H1 (cell line): ENCODE results near the gene POLN. TPM values are rescaled to one million over a fixed set of nuclear protein-coding genes. Genes with fewer than 3 reads are reported as not detected.

Experiments used
- CTCF ChIA-PET: fragments of 300-600 bp; sonication (Branson Sonifier 250); formaldehyde crosslinking; loops from one replicate; lab custom pipeline; 2021; ENCODE audit not compliant: partially characterized antibody; lab: Charles Lee
- POLR2A ChIA-PET: fragments of 300-600 bp; sonication (Branson Sonifier 250); formaldehyde crosslinking; loops from one replicate; lab custom pipeline; 2021; ENCODE audit warnings: inconsistent platforms; ENCODE audit not compliant: partially characterized antibody; lab: Charles Lee
- DNase-seq, 2 experiments: peaks; one replicate each; pipeline versions ENCODE4 v3.0.0 to v3.0.0-alpha.2; 2010 to 2022; ENCODE audit warnings: low spot score in 2 of 2, low read depth in 1 of 2, mixed read lengths in 1 of 2
- FAIRE-seq: peaks from 2 replicates; lab custom pipeline; 2011; peaks lifted over from hg19 to GRCh38; lab: Jason Lieb, UNC
- H2AFZ ChIP-seq: 2 replicates; pipeline ENCODE4 v1.8.1; 2012; ENCODE audit warnings: low read length, inconsistent platforms
- H2AK5ac ChIP-seq: 2 replicates; pipeline ENCODE4 v1.6.1; 2013; ENCODE audit warnings: low read depth, low read length
- H2BK120ac ChIP-seq: replicated peaks from 2 replicates; pipeline ENCODE3; 2013; ENCODE audit warnings: low read depth, low read length, inconsistent platforms
- H2BK12ac ChIP-seq: 2 replicates; pipeline ENCODE4 v1.6.1; 2013; ENCODE audit warnings: low read depth, low read length
- H2BK15ac ChIP-seq: 2 replicates; pipeline ENCODE4 v1.6.1; 2013; ENCODE audit warnings: low read length
- H2BK20ac ChIP-seq: 2 replicates; pipeline ENCODE4 v1.6.1; 2013; ENCODE audit warnings: low read length
- H2BK5ac ChIP-seq: 2 replicates; pipeline ENCODE4 v1.6.1; 2013; ENCODE audit warnings: low read depth, low read length
- H3K14ac ChIP-seq: 2 replicates; pipeline ENCODE4 v1.6.1; 2013; ENCODE audit warnings: inconsistent platforms; ENCODE audit not compliant: insufficient read length
- H3K18ac ChIP-seq: 2 replicates; pipeline ENCODE4 v1.6.1; 2013; ENCODE audit warnings: low read length; ENCODE audit errors: extremely low read depth
- H3K23ac ChIP-seq: 2 replicates; pipeline ENCODE4 v1.6.1; 2013; ENCODE audit warnings: inconsistent platforms; ENCODE audit not compliant: insufficient read length
- H3K23me2 ChIP-seq: 2 replicates; pipeline ENCODE4 v1.6.1; 2013; ENCODE audit warnings: low read depth, low read length
- H3K27ac ChIP-seq: 2 replicates; pipeline ENCODE4 v1.6.1; 2011; ENCODE audit warnings: low read depth, low read length, inconsistent platforms
- H3K27me3 ChIP-seq, 4 experiments: replicated peaks in 1 of 4; 1 replicate in 1 of 4; 2 replicates in 3 of 4; pipeline versions ENCODE4 v1.6.1 to v1.8.1; 2011 to 2013; ENCODE audit warnings: low read length in 3 of 4, mild to moderate bottlenecking in 3 of 4, inconsistent platforms in 2 of 4, mixed read lengths in 2 of 4, moderate library complexity in 1 of 4; ENCODE audit not compliant: control insufficient read depth in 3 of 4, insufficient read depth in 3 of 4; ENCODE audit errors: extremely low read depth in 1 of 4
- H3K36me3 ChIP-seq, 4 experiments: 2 replicates each; pipeline versions ENCODE4 v1.6.1 to v1.8.1; 2011 to 2013; ENCODE audit warnings: mild to moderate bottlenecking in 4 of 4, low read length in 3 of 4, moderate library complexity in 2 of 4, control low read depth in 1 of 4, inconsistent platforms in 1 of 4; ENCODE audit not compliant: insufficient read depth in 4 of 4, control insufficient read depth in 2 of 4
- H3K4ac ChIP-seq: replicated peaks from 2 replicates; pipeline ENCODE3; 2013; ENCODE audit warnings: low read length, low read depth, mixed read lengths, inconsistent platforms; ENCODE audit not compliant: insufficient read length
- H3K4me1 ChIP-seq, 4 experiments: replicated peaks in 1 of 4; 1 replicate in 1 of 4; 2 replicates in 3 of 4; pipeline versions ENCODE4 v1.6.1 to v1.8.1; 2011 to 2013; ENCODE audit warnings: low read length in 3 of 4, inconsistent platforms in 2 of 4, mixed read lengths in 1 of 4; ENCODE audit not compliant: insufficient read depth in 4 of 4, control insufficient read depth in 3 of 4
- H3K4me2 ChIP-seq, 2 experiments: 2 replicates each; pipeline versions ENCODE4 v1.6.1 to v1.8.1; 2011 to 2013; ENCODE audit warnings: low read depth in 2 of 2, low read length in 2 of 2, control low read depth in 1 of 2, inconsistent platforms in 1 of 2, mild to moderate bottlenecking in 1 of 2; ENCODE audit not compliant: insufficient read depth in 1 of 2
- H3K4me3 ChIP-seq, 4 experiments: fragments of 200-600, 300-600 bp in 1 of 4; sonication (generic), shearing (Covaris generic), sonication (Bioruptor Twin) in 1 of 4; 2 replicates each; pipeline versions ENCODE4 v1.5.1 to v1.8.1; 2011 to 2016; ENCODE audit warnings: low read length in 4 of 4, low read depth in 3 of 4, control low read depth in 2 of 4, inconsistent platforms in 2 of 4, mild to moderate bottlenecking in 2 of 4, mixed read lengths in 1 of 4, moderate library complexity in 1 of 4; ENCODE audit not compliant: insufficient read depth in 2 of 4; ENCODE audit errors: extremely low read depth in 1 of 4
- H3K56ac ChIP-seq: replicated peaks from 2 replicates; pipeline ENCODE3; 2013; ENCODE audit warnings: low read depth, mild to moderate bottlenecking, mixed read lengths, low read length, inconsistent platforms; ENCODE audit not compliant: insufficient read length
- H3K79me1 ChIP-seq: 2 replicates; pipeline ENCODE4 v1.6.1; 2013; ENCODE audit warnings: low read depth, low read length, control low read depth
- H3K79me2 ChIP-seq, 2 experiments: 2 replicates each; pipeline versions ENCODE4 v1.6.1 to v1.8.1; 2012 to 2013; ENCODE audit warnings: low read length in 2 of 2, mild to moderate bottlenecking in 2 of 2, inconsistent platforms in 1 of 2; ENCODE audit not compliant: insufficient read depth in 2 of 2, control insufficient read depth in 1 of 2
- H3K9ac ChIP-seq, 4 experiments: replicated peaks in 1 of 4; 1 replicate in 1 of 4; 2 replicates in 3 of 4; pipeline versions ENCODE4 v1.6.1 to v1.8.1; 2011 to 2013; ENCODE audit warnings: low read depth in 3 of 4, low read length in 3 of 4, control low read depth in 2 of 4, mild to moderate bottlenecking in 2 of 4, moderate library complexity in 2 of 4, inconsistent platforms in 1 of 4; ENCODE audit errors: extremely low read depth in 1 of 4
- H3K9me3 ChIP-seq, 2 experiments: 2 replicates each; pipeline versions ENCODE4 v1.6.1 to v1.8.1; 2012 to 2013; ENCODE audit warnings: mild to moderate bottlenecking in 2 of 2, moderate library complexity in 2 of 2, control low read depth in 1 of 2, inconsistent platforms in 1 of 2, low read depth in 1 of 2, low read length in 1 of 2, mixed read lengths in 1 of 2; ENCODE audit not compliant: insufficient read depth in 2 of 2
- H4K20me1 ChIP-seq, 2 experiments: replicated peaks in 1 of 2; 2 replicates each; pipeline versions ENCODE3 to v1.8.1; 2011 to 2013; ENCODE audit warnings: inconsistent platforms in 2 of 2, low read length in 2 of 2, mild to moderate bottlenecking in 1 of 2; ENCODE audit not compliant: insufficient read depth in 2 of 2, control insufficient read depth in 1 of 2
- H4K5ac ChIP-seq: 2 replicates; pipeline ENCODE4 v1.6.1; 2013; ENCODE audit warnings: low read length, low read depth, mixed read lengths, inconsistent platforms; ENCODE audit not compliant: insufficient read length
- H4K8ac ChIP-seq: 2 replicates; pipeline ENCODE4 v1.8.0; 2013; ENCODE audit warnings: mild to moderate bottlenecking, moderate library complexity, low read length, inconsistent platforms; ENCODE audit not compliant: insufficient read depth; ENCODE audit errors: extremely low read depth
- H4K91ac ChIP-seq: replicated peaks from 2 replicates; pipeline ENCODE3; 2013; ENCODE audit warnings: low read length, mixed read lengths, inconsistent platforms; ENCODE audit not compliant: insufficient read length
- CTCF ChIP-seq, 3 experiments: IDR thresholded peaks; 1 replicate in 2 of 3; 2 replicates in 1 of 3; pipeline versions ENCODE4 v1.5.1 to v1.6.1; 2011; ENCODE audit warnings: low read length in 3 of 3, mild to moderate bottlenecking in 3 of 3, inconsistent platforms in 2 of 3, low read depth in 1 of 3, moderate library complexity in 1 of 3; ENCODE audit not compliant: insufficient read depth in 1 of 3; ENCODE audit errors: control extremely low read depth in 1 of 3
- EGR1 ChIP-seq: IDR thresholded peaks from 2 replicates; pipeline ENCODE4 v1.6.1; 2011; ENCODE audit warnings: low read depth, low read length, borderline replicate concordance
- RAD21 ChIP-seq, 2 experiments: IDR thresholded peaks in 1 of 2; conservative IDR thresholded peaks in 1 of 2; 2 replicates each; pipeline ENCODE4 v1.6.1; 2011; ENCODE audit warnings: low read depth in 2 of 2, low read length in 2 of 2, improper control_type of control experiment in 1 of 2, inconsistent platforms in 1 of 2, mild to moderate bottlenecking in 1 of 2, moderate library complexity in 1 of 2
- WGBS, 2 experiments: shearing (Covaris generic) in 1 of 2; methylation state at CpG; one replicate each; pipeline versions ENCODE4 v1.1.6 to v1.1.7; 2013 to 2015; ENCODE audit warnings: low lambda C conversion rate in 2 of 2, mixed read lengths in 2 of 2, inconsistent platforms in 1 of 2, low coverage in 1 of 2, missing lambda C conversion rate in 1 of 2; ENCODE audit not compliant: insufficient replicate concordance in 2 of 2, insufficient coverage in 1 of 2, insufficient read length in 1 of 2; ENCODE audit errors: extremely low coverage in 1 of 2, missing lambda C conversion rate in 1 of 2; 5-methylcytosine and 5-hydroxymethylcytosine counted together
- polyA plus RNA-seq, 7 experiments: library from polyadenylated mRNA; depleted of rRNA in 3 of 7; stranded (reverse) in 5 of 7; unstranded in 2 of 7; fragments of >200 nt in 5 of 7; fragments of 200-250 nt in 2 of 7; gene quantifications; 1 replicate in 5 of 7; 2 replicates in 1 of 7; 4 replicates in 1 of 7; pipeline versions ENCODE4 v1.2.1 to v1.2.3, GENCODE V29; 2011 to 2013; ENCODE audit warnings: missing spikeins in 2 of 7, mixed read lengths in 2 of 7
- total RNA-seq: library from RNA; stranded (reverse); fragmentation: NEBNext Ultra II Directional; extraction: Animal tissue kit (Norgen Biotek cat#: 25700); gene quantifications from 2 replicates; pipeline ENCODE4 v1.2.1, GENCODE V29; 2021

POLN gene
- total and polyA plus RNA-seq, 2 of the 8 experiments (the other 6 are each of a cell fraction or from before 2014, with no cell fraction given) = 0.98 to 1.5 TPM

- peak in 1 of 2 experiments; percentile 59 for DNase-seq
- CTCF ChIA-PET = interaction anchor here (0.6 to 2.5 kb wide), 12 partner anchors 8 to 181 kb away, joined by 3 to 10 read pairs (median 3); partner anchors contain the start of gene NELFA
- H3K9me3 ChIP-seq = peaks cover 3 to 4% of the 10 kb centered on the region in 2 experiments; a peak in 2 of 4 replicates
Measured at GRCh38 chr4:2186133-2186864, 55.6 kb downstream of the POLN start.

More at GRCh38 chr4:2186133-2186864, 55.6 kb downstream of the POLN start:
- Histone ChIP-seq H3K23ac (no peak overlapping the region), H4K20me1 (no peaks in the 10 kb centered on the region), H2BK12ac (no peak overlapping the region), H2BK20ac (no peak overlapping the region), H4K5ac (no peak overlapping the region), H3K4me2 (no peak overlapping the region), H3K56ac (no peak overlapping the region), H3K23me2 (no peaks in the 10 kb centered on the region), H3K4me1 (no peaks in the 10 kb centered on the region), H2BK120ac (no peak overlapping the region), H3K4me3 (no peak overlapping the region), H3K79me2 (no peaks in the 10 kb centered on the region), H2BK5ac (no peak overlapping the region), H3K14ac (no peak overlapping the region), H4K8ac (no peak overlapping the region), H3K18ac (no peak overlapping the region), H2AK5ac (no peak overlapping the region), H2BK15ac (no peak overlapping the region), H3K9ac (no peak overlapping the region), H3K27me3 (peaks cover 0 to 2% (median 0%) of the 10 kb centered on the region in 4 experiments; a peak in 1 of 7 replicates), H3K79me1 (no peaks in the 10 kb centered on the region), H4K91ac (no peak overlapping the region), H3K36me3 (no peaks in the 10 kb centered on the region), H2AFZ (peak overlapping the region; percentile 60; the same call in 1 of the 2 replicates), H3K4ac (no peak overlapping the region), H3K27ac (no peak overlapping the region)
- 41% methylated on average over 9 of the region's 9 CpGs; no CpG with 5 or more reads in 1 of the 2 experiments for WGBS, 2 experiments
- TF ChIP-seq RAD21 (IDR thresholded peaks at IDR 0.05 in 1 of 2, conservative IDR thresholded peaks at IDR 0.05 in 1 of 2; ENCODE audit: low read depth in 2 of 2, low read length in 2 of 2) = peak; percentile 98 to 99
- peak; percentile 56 to 81 (median 72) for TF ChIP-seq CTCF (IDR thresholded peaks at IDR 0.05; ENCODE audit: control extremely low read depth in 1 of 3, insufficient read depth in 1 of 3, low read depth in 1 of 3, low read length in 3 of 3)
- no peak for TF ChIP-seq EGR1
- POLR2A ChIA-PET = no interaction called here
- peak; percentile 99 for FAIRE-seq
